Measurements from ENCODE around the gene WWTR1. TPM values are rescaled to one million over a fixed set of nuclear protein-coding genes. Genes with fewer than 3 reads are reported as not detected.

Gene WWTR1
- total RNA-seq, 1 experiment from 2014 or later: 25.5 TPM

DNA sequence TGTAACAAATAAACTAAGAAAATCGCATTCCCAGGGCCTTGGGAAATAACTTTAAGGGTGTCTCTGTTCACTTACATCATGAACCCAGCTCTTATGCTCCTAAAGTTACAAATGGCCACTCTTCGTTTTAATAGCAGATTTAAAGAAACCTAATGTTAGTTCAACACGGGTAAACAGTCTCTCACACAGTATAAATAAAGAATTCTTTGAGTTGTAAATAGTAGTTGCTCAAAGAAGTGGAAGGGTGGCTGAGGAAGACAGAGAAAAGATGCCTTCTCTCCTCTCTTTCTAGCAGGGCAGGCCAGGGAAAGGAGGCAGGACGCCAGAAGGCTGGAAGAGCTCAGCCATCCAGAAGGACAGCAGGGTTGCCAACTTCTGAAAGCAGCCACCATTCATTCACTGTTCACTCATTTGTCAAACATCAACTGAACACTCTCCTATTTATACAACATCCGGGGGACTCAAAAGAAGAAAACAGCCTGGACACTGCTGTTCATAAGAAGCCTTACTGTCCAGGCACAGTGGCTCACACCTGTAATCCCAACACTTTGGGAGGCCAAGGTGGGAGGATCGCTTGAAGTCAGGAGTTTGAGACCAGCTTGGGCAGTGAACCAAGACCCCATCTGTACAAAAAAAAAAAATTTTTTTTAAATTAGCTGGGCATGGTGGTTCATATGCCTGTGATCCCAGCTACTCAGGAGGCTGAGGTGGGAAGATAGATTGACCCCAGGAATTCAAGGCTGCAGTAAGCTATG lies 47.3 kb downstream of the WWTR1 start (continued):
- TF ChIP-seq, protein P1, sequence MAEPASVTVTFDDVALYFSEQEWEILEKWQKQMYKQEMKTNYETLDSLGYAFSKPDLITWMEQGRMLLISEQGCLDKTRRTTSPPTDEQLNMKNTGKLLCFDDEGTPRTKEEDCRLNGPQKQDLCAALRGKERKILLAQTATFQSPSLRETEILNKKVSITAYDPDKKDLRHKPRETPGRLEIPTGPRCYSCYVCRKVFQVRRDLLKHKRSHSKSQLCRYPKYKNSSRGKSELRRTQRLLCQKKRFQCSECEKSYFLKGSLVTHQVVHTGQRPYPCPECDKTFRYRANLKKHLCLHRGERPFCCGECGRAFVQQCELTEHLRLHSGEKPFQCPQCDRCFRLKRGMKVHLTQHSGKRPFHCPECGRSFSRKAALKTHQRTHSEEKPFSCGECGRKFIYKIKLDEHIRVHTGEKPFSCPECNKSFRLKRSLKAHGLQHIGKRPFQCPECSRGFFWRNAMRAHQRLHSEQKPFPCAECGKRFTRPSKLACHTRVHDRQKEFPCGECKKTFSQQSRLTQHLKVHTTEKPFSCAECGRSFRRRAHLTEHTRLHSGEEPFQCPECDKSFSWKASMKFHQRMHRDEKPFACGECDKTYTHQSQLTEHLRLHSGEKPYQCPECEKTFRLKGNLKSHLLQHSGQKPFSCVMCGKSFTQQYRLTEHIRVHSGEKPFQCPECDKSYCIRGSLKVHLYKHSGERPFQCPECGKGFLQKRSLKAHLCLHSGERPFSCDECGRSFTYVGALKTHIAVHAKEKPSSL (CRISPR knock-in tag; conservative IDR thresholded peaks at IDR 0.05): no peak
- TF ChIP-seq JAZF1 (CRISPR knock-in tag; IDR thresholded peaks at IDR 0.05) (no peak), ATF1 (CRISPR knock-in tag; IDR thresholded peaks at IDR 0.05) (no peak)

DNA sequence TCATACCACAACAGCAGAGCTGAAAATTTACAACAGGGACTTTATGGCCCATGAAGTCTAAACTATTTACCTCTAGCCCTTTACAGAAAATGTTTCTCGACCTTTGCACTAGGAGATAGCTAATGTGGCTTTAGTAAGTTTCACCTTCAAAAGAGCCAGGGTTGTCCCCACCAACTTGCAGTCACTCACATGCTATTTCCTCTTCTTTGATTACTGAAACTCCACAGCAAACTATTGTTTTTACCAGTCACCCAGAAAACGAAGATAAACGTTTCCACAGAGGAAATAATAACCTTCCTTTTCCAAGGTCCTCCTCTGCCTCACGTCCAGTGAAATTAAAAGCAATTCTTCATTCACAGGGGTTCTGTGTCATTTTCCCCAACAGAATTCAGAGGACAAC lies 48.2 kb downstream of the WWTR1 start:
- H3K27ac Mint-ChIP-seq: peak overlapping the region; percentile 34; the same call in 1 of the 2 replicates
- H3K4me3 Mint-ChIP-seq: no peak overlapping the region
- H3K27me3 Mint-ChIP-seq (ENCODE audit: low read depth): no peaks in the 10 kb centered on the region
- CTCF ChIA-PET: interaction anchor here (2.5 kb wide), 1 partner anchor 41 kb away, joined by 8 read pairs; no protein-coding TSS in a partner anchor
- peaks cover 28% of the 10 kb centered on the region for H3K4me1 Mint-ChIP-seq
- H3K36me3 Mint-ChIP-seq: no peaks in the 10 kb centered on the region
- no peaks in the 10 kb centered on the region for H3K9me3 Mint-ChIP-seq
- DNase-seq (ENCODE audit: low spot score) (no peak), ATAC-seq (no peak)
- no peak for TF ChIP-seq NR1H2 (CRISPR knock-in tag; IDR thresholded peaks at IDR 0.05)
- TF ChIP-seq, protein P2, sequence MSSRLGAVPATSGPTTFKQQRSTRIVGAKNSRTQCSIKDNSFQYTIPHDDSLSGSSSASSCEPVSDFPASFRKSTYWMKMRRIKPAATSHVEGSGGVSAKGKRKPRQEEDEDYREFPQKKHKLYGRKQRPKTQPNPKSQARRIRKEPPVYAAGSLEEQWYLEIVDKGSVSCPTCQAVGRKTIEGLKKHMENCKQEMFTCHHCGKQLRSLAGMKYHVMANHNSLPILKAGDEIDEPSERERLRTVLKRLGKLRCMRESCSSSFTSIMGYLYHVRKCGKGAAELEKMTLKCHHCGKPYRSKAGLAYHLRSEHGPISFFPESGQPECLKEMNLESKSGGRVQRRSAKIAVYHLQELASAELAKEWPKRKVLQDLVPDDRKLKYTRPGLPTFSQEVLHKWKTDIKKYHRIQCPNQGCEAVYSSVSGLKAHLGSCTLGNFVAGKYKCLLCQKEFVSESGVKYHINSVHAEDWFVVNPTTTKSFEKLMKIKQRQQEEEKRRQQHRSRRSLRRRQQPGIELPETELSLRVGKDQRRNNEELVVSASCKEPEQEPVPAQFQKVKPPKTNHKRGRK (CRISPR knock-in tag; IDR thresholded peaks at IDR 0.05; ENCODE audit: borderline replicate concordance): no peak
- TF ChIP-seq, protein P3, sequence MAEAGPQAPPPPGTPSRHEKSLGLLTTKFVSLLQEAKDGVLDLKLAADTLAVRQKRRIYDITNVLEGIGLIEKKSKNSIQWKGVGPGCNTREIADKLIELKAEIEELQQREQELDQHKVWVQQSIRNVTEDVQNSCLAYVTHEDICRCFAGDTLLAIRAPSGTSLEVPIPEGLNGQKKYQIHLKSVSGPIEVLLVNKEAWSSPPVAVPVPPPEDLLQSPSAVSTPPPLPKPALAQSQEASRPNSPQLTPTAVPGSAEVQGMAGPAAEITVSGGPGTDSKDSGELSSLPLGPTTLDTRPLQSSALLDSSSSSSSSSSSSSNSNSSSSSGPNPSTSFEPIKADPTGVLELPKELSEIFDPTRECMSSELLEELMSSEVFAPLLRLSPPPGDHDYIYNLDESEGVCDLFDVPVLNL (CRISPR knock-in tag; IDR thresholded peaks at IDR 0.05; ENCODE audit: borderline replicate concordance, low read depth): no peak
- POLR2A ChIA-PET: interaction anchor here (0.5 kb wide), 1 partner anchor 44 kb away, joined by 4 read pairs; no protein-coding TSS in a partner anchor

DNA sequence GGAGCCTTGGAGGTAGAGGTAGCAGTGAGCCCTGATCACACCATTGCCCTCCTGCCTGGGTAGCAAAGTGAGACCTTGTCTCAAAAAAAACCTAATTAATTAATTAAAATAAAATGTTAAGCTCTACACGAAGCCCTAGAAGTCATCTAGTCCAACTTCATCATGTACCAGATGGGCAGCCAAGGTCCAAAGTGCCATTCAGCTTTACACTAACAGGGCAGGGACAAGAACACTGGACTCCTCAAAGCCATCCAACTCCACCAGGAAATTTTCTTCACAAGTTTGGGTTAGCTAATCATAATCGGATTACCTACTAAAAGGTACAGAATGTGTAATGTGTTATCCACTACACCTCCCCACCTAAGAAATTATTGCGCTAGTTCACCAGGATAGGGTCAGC lies 48.8 kb downstream of the WWTR1 start:
- H3K4me1 Mint-ChIP-seq: peaks cover 34% of the 10 kb centered on the region
- ChIA-PET POLR2A (no interaction called here), CTCF (interaction anchor here (2.5 kb wide), 1 partner anchor 40 kb away, joined by 8 read pairs; no protein-coding TSS in a partner anchor)
- H3K4me3 Mint-ChIP-seq: no peak overlapping the region
- DNase-seq (ENCODE audit: low spot score) (no peak), ATAC-seq (no peak)
- no peaks in the 10 kb centered on the region for H3K27me3 Mint-ChIP-seq (ENCODE audit: low read depth)
- H3K9me3 Mint-ChIP-seq: no peaks in the 10 kb centered on the region
- TF ChIP-seq TP53 (CRISPR knock-in tag; IDR thresholded peaks at IDR 0.05): no peak
- TF ChIP-seq FOXJ3 (CRISPR knock-in tag; IDR thresholded peaks at IDR 0.05; ENCODE audit: borderline replicate concordance): no peak
- TF ChIP-seq, protein P4, sequence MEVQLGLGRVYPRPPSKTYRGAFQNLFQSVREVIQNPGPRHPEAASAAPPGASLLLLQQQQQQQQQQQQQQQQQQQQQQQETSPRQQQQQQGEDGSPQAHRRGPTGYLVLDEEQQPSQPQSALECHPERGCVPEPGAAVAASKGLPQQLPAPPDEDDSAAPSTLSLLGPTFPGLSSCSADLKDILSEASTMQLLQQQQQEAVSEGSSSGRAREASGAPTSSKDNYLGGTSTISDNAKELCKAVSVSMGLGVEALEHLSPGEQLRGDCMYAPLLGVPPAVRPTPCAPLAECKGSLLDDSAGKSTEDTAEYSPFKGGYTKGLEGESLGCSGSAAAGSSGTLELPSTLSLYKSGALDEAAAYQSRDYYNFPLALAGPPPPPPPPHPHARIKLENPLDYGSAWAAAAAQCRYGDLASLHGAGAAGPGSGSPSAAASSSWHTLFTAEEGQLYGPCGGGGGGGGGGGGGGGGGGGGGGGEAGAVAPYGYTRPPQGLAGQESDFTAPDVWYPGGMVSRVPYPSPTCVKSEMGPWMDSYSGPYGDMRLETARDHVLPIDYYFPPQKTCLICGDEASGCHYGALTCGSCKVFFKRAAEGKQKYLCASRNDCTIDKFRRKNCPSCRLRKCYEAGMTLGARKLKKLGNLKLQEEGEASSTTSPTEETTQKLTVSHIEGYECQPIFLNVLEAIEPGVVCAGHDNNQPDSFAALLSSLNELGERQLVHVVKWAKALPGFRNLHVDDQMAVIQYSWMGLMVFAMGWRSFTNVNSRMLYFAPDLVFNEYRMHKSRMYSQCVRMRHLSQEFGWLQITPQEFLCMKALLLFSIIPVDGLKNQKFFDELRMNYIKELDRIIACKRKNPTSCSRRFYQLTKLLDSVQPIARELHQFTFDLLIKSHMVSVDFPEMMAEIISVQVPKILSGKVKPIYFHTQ (CRISPR knock-in tag; IDR thresholded peaks at IDR 0.05): no peak
- no peak for TF ChIP-seq JAZF1 (CRISPR knock-in tag; IDR thresholded peaks at IDR 0.05)
- TF ChIP-seq SMAD4 (CRISPR knock-in tag; IDR thresholded peaks at IDR 0.05): no peak
- no peak for TF ChIP-seq ZBTB21 (CRISPR knock-in tag; IDR thresholded peaks at IDR 0.05; ENCODE audit: borderline replicate concordance)
- TF ChIP-seq ZNF263 (CRISPR knock-in tag; IDR thresholded peaks at IDR 0.05; ENCODE audit: low read depth): no peak
- no peak for TF ChIP-seq KAT7 (CRISPR knock-in tag; IDR thresholded peaks at IDR 0.05; ENCODE audit: borderline replicate concordance)
- no peak for TF ChIP-seq HMGA2 (CRISPR knock-in tag; IDR thresholded peaks at IDR 0.05)
- no peak for TF ChIP-seq EMX1 (CRISPR knock-in tag; IDR thresholded peaks at IDR 0.05)
- TF ChIP-seq IRF2 (CRISPR knock-in tag; IDR thresholded peaks at IDR 0.05; ENCODE audit: borderline replicate concordance, low read depth): no peak
- TF ChIP-seq, protein P5, sequence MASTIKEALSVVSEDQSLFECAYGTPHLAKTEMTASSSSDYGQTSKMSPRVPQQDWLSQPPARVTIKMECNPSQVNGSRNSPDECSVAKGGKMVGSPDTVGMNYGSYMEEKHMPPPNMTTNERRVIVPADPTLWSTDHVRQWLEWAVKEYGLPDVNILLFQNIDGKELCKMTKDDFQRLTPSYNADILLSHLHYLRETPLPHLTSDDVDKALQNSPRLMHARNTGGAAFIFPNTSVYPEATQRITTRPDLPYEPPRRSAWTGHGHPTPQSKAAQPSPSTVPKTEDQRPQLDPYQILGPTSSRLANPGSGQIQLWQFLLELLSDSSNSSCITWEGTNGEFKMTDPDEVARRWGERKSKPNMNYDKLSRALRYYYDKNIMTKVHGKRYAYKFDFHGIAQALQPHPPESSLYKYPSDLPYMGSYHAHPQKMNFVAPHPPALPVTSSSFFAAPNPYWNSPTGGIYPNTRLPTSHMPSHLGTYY (CRISPR knock-in tag; IDR thresholded peaks at IDR 0.05): no peak
- TF ChIP-seq SMAD3 (CRISPR knock-in tag; IDR thresholded peaks at IDR 0.05; ENCODE audit: borderline replicate concordance): no peak
- no peak overlapping the region for H3K27ac Mint-ChIP-seq
- H3K36me3 Mint-ChIP-seq: no peaks in the 10 kb centered on the region

All from WTC11 (cell line).